ENCODE measurements around the gene SLC13A4.

SLC13A4 gene

GRCh38 chr7:135761751-135762488 lies 33.9 kb upstream of the SLC13A4 start:
- Mint-ChIP-seq H3K27me3 (peaks cover 13% of the 10 kb centered on the region), H3K27ac (no peak overlapping the region), H3K36me3 (no peaks in the 10 kb centered on the region), H3K4me3 (no peak overlapping the region), H3K4me1 (ENCODE audit: low read depth) (no peaks in the 10 kb centered on the region), H3K9me3 (ENCODE audit: low read depth) (no peaks in the 10 kb centered on the region)

- Mint-ChIP-seq H3K9me3 (ENCODE audit: low read depth) (no peaks in the 10 kb centered on the region), H3K27me3 (peaks cover 12% of the 10 kb centered on the region), H3K4me1 (ENCODE audit: low read depth) (no peaks in the 10 kb centered on the region), H3K27ac (no peak overlapping the region), H3K36me3 (no peaks in the 10 kb centered on the region), H3K4me3 (no peak overlapping the region)
Measured at GRCh38 chr7:135759532-135759931, 31.5 kb upstream of the SLC13A4 start.

GRCh38 chr7:135758531-135758932 lies 30.5 kb upstream of the SLC13A4 start:
- H3K27ac Mint-ChIP-seq: no peak overlapping the region
- no peaks in the 10 kb centered on the region for H3K36me3 Mint-ChIP-seq
- no peak overlapping the region for H3K4me3 Mint-ChIP-seq
- no peaks in the 10 kb centered on the region for H3K9me3 Mint-ChIP-seq (ENCODE audit: low read depth)
- peaks cover 12% of the 10 kb centered on the region for H3K27me3 Mint-ChIP-seq
- no peaks in the 10 kb centered on the region for H3K4me1 Mint-ChIP-seq (ENCODE audit: low read depth)

- no peak overlapping the region for H3K27ac Mint-ChIP-seq
- no peak overlapping the region for H3K4me3 Mint-ChIP-seq
- no peaks in the 10 kb centered on the region for H3K4me1 Mint-ChIP-seq (ENCODE audit: low read depth)
- peaks cover 11% of the 10 kb centered on the region for H3K27me3 Mint-ChIP-seq
- H3K36me3 Mint-ChIP-seq: no peaks in the 10 kb centered on the region
- no peaks in the 10 kb centered on the region for H3K9me3 Mint-ChIP-seq (ENCODE audit: low read depth)
Measured at GRCh38 chr7:135757719-135758411, 29.9 kb upstream of the SLC13A4 start.

GRCh38 chr7:135756191-135756590 lies 28.2 kb upstream of the SLC13A4 start:
- Mint-ChIP-seq H3K4me3 (no peak overlapping the region), H3K9me3 (ENCODE audit: low read depth) (no peaks in the 10 kb centered on the region)

GRCh38 chr7:135755351-135755753 lies 27.4 kb upstream of the SLC13A4 start:
- H3K4me3 Mint-ChIP-seq: no peak overlapping the region
- no peak overlapping the region for H3K27ac Mint-ChIP-seq
- no peaks in the 10 kb centered on the region for H3K36me3 Mint-ChIP-seq
- no peaks in the 10 kb centered on the region for H3K9me3 Mint-ChIP-seq (ENCODE audit: low read depth)
- H3K27me3 Mint-ChIP-seq: peaks cover 9% of the 10 kb centered on the region
- no peaks in the 10 kb centered on the region for H3K4me1 Mint-ChIP-seq (ENCODE audit: low read depth)

More at GRCh38 chr7:135756191-135756590, 28.2 kb upstream of the SLC13A4 start:
- peaks cover 11% of the 10 kb centered on the region for H3K27me3 Mint-ChIP-seq
- no peak overlapping the region for H3K27ac Mint-ChIP-seq
- H3K36me3 Mint-ChIP-seq: no peaks in the 10 kb centered on the region
- H3K4me1 Mint-ChIP-seq (ENCODE audit: low read depth): no peaks in the 10 kb centered on the region

- Mint-ChIP-seq H3K27me3 (peaks cover 8% of the 10 kb centered on the region), H3K4me1 (ENCODE audit: low read depth) (no peaks in the 10 kb centered on the region), H3K4me3 (no peak overlapping the region), H3K9me3 (ENCODE audit: low read depth) (no peaks in the 10 kb centered on the region), H3K36me3 (no peaks in the 10 kb centered on the region), H3K27ac (no peak overlapping the region)
Measured at GRCh38 chr7:135753616-135754413, 25.8 kb upstream of the SLC13A4 start.

GRCh38 chr7:135748770-135749169 lies 20.8 kb upstream of the SLC13A4 start, which contains the start of gene FAM180A:
Gene FAM180A (minus strand): TSS chr7:135748813. CDS start chr7:135748580, 233 bp downstream.
- Mint-ChIP-seq H3K36me3 (no peaks in the 10 kb centered on the region), H3K27ac (no peak within 1 kb of the TSS), H3K9me3 (ENCODE audit: low read depth) (no peaks in the 10 kb centered on the region), H3K4me3 (no peak within 1 kb of the TSS), H3K27me3 (peaks cover 4% of the 10 kb centered on the region), H3K4me1 (ENCODE audit: low read depth) (no peaks in the 10 kb centered on the region)

GRCh38 chr7:135747366-135747765 lies 19.4 kb upstream of the SLC13A4 start:
- Mint-ChIP-seq H3K36me3 (no peaks in the 10 kb centered on the region), H3K4me1 (ENCODE audit: low read depth) (no peaks in the 10 kb centered on the region), H3K27ac (no peak overlapping the region), H3K27me3 (peaks cover 2% of the 10 kb centered on the region), H3K9me3 (ENCODE audit: low read depth) (no peaks in the 10 kb centered on the region), H3K4me3 (no peak overlapping the region)

GRCh38 chr7:135745703-135746312 lies 17.8 kb upstream of the SLC13A4 start:
- Mint-ChIP-seq H3K4me3 (no peak overlapping the region), H3K9me3 (ENCODE audit: low read depth) (no peaks in the 10 kb centered on the region), H3K27me3 (peaks cover 2% of the 10 kb centered on the region), H3K4me1 (ENCODE audit: low read depth) (no peaks in the 10 kb centered on the region), H3K36me3 (no peaks in the 10 kb centered on the region), H3K27ac (no peak overlapping the region)

- Mint-ChIP-seq H3K4me3 (no peak overlapping the region), H3K9me3 (ENCODE audit: low read depth) (no peaks in the 10 kb centered on the region), H3K4me1 (ENCODE audit: low read depth) (no peaks in the 10 kb centered on the region), H3K36me3 (no peaks in the 10 kb centered on the region), H3K27me3 (peaks cover 2% of the 10 kb centered on the region), H3K27ac (no peak overlapping the region)
Measured at GRCh38 chr7:135744938-135745702, 17.1 kb upstream of the SLC13A4 start.

GRCh38 chr7:135743907-135744731 lies 16.1 kb upstream of the SLC13A4 start:
- Mint-ChIP-seq H3K36me3 (no peaks in the 10 kb centered on the region), H3K27ac (no peak overlapping the region), H3K4me3 (no peak overlapping the region), H3K9me3 (ENCODE audit: low read depth) (no peaks in the 10 kb centered on the region), H3K27me3 (peaks cover 2% of the 10 kb centered on the region), H3K4me1 (ENCODE audit: low read depth) (no peaks in the 10 kb centered on the region)

- Mint-ChIP-seq H3K27ac (no peak overlapping the region), H3K36me3 (no peaks in the 10 kb centered on the region), H3K4me1 (ENCODE audit: low read depth) (no peaks in the 10 kb centered on the region), H3K27me3 (peaks cover 2% of the 10 kb centered on the region), H3K9me3 (ENCODE audit: low read depth) (no peaks in the 10 kb centered on the region), H3K4me3 (no peak overlapping the region)
Measured at GRCh38 chr7:135742371-135742770, 14.4 kb upstream of the SLC13A4 start.
